Suprapubic skin (tissue), 3 donors: ENCODE data around the gene GLMN.

Experiments used
- POLR2A ChIP-seq, 2 donors: fragments of 450-650 bp; IDR thresholded peaks; one replicate each; pipeline ENCODE4 v1.6.1; 2017; ENCODE audit warnings: antibody characterized with exemption in 2 of 2, mild to moderate bottlenecking in 2 of 2, moderate library complexity in 2 of 2
- TF ChIP-seq, protein P1 (sequence below), 2 donors: fragments of 200-600 bp in 1 of 2; fragments of 450-650 bp in 1 of 2; sonication (generic) in 1 of 2; IDR thresholded peaks; one replicate each; pipeline ENCODE4 v1.5.1; 2016 to 2019; ENCODE audit warnings: antibody characterized with exemption in 2 of 2, mild to moderate bottlenecking in 1 of 2, moderate library complexity in 1 of 2

DNA sequence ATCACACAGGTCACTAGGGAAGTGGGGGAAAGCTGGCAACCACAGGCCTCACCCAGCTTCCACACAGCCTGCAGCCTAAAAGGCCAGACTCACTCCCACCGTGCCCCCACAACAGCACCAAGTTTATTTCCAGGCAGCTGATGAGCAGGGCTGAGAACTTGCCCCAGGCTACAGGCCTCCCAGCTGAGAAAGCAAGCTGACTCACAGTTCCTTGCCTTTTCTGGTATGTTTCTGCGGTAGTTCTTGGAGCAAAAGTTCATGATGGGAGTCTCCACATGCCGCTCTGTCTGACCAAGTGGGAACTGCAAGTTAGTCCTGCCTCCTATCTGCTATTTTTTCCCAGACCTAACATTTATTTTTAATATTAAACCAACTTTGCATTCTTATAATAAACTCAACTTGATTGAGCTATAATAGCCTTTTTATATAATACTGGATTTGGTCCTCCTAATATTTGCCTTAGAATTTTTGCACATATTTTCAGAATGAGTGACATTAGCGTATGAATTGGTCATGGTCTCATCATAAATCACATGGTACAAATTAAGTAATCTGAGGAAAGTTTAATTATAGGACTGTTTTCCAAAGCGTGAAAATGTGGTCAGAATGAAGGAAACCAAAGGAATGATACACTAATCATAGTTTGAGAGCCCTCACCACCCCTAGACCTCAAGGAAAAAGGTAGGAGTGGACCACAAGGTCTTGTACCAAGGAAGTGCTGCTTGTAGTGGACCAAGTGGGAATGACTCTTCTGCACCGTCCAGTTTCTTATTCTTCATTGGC, 30.8 kb upstream of the GLMN start:
- TF ChIP-seq, protein P1, sequence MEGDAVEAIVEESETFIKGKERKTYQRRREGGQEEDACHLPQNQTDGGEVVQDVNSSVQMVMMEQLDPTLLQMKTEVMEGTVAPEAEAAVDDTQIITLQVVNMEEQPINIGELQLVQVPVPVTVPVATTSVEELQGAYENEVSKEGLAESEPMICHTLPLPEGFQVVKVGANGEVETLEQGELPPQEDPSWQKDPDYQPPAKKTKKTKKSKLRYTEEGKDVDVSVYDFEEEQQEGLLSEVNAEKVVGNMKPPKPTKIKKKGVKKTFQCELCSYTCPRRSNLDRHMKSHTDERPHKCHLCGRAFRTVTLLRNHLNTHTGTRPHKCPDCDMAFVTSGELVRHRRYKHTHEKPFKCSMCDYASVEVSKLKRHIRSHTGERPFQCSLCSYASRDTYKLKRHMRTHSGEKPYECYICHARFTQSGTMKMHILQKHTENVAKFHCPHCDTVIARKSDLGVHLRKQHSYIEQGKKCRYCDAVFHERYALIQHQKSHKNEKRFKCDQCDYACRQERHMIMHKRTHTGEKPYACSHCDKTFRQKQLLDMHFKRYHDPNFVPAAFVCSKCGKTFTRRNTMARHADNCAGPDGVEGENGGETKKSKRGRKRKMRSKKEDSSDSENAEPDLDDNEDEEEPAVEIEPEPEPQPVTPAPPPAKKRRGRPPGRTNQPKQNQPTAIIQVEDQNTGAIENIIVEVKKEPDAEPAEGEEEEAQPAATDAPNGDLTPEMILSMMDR (IDR thresholded peaks at IDR 0.05) = no peak
- TF ChIP-seq POLR2A (IDR thresholded peaks at IDR 0.05) = no peak
